HG03520 (cell line): ENCODE data around the gene PSMA2.
"Not testable (repeated sequence)": the region's sequence is repeated elsewhere in the genome, so short reads cannot be mapped to it uniquely, and the experiment has no call there.

Source experiments
- ATAC-seq: cut with Tn5 transposase; IDR thresholded peaks from one replicate; pipeline ENCODE4 v1.9.1; 2021; ENCODE audit warnings: mild to moderate bottlenecking, moderate library complexity; ENCODE audit not compliant: unreplicated experiment

PSMA2 gene

GRCh38 chr7:42907316-42907715, 24.7 kb downstream of the PSMA2 start:
- ATAC-seq, result no peak

- ATAC-seq, result no peak
Measured at GRCh38 chr7:42906181-42906580, 25.8 kb downstream of the PSMA2 start.

GRCh38 chr7:42902331-42902730, 29.6 kb downstream of the PSMA2 start:
- ATAC-seq, result no peak

- ATAC-seq, result no peak
Measured at GRCh38 chr7:42900842-42901241, 31.1 kb downstream of the PSMA2 start.

- no peak for ATAC-seq
Measured at GRCh38 chr7:42893346-42894240, 38.4 kb downstream of the PSMA2 start.

- no peak for ATAC-seq
Measured at GRCh38 chr7:42886893-42887505, 45.0 kb downstream of the PSMA2 start.

GRCh38 chr7:42886129-42886528, 45.8 kb downstream of the PSMA2 start:
- ATAC-seq, result no peak

GRCh38 chr7:42885183-42885582, 46.8 kb downstream of the PSMA2 start:
- not testable (repeated sequence) for ATAC-seq

- ATAC-seq, result no peak
Measured at GRCh38 chr7:42883950-42884349, 48.0 kb downstream of the PSMA2 start.

- no peak for ATAC-seq
Measured at GRCh38 chr7:42880392-42880791, 51.6 kb downstream of the PSMA2 start.

GRCh38 chr7:42878303-42878702, 53.7 kb downstream of the PSMA2 start:
- ATAC-seq, result no peak

- ATAC-seq, result no peak
Measured at GRCh38 chr7:42877862-42878261, 54.1 kb downstream of the PSMA2 start.

GRCh38 chr7:42876182-42877068, 55.5 kb downstream of the PSMA2 start:
- ATAC-seq, result peak; percentile 60

- ATAC-seq, result peak; percentile 99
Measured at GRCh38 chr7:42869131-42870020, 62.6 kb downstream of the PSMA2 start.

- ATAC-seq, result no peak
Measured at GRCh38 chr7:42868480-42868879, 63.5 kb downstream of the PSMA2 start.
